Measurements from ENCODE around the gene RHCE. TPM values are rescaled to one million over a fixed set of nuclear protein-coding genes. Genes with fewer than 3 reads are reported as not detected.
"Not testable (repeated sequence)": the region's sequence is repeated elsewhere in the genome, so short reads cannot be mapped to it uniquely, and the experiment has no call there.

Gene RHCE
- total RNA-seq, 3 donors from 2014 or later = 0.15 to 0.26 TPM; not detected in 1

- peaks cover 31% of the 10 kb centered on the region for H3K4me1 Mint-ChIP-seq (ENCODE audit: low read depth)
- not testable (repeated sequence) for H3K9me3 Mint-ChIP-seq; DNase-seq; H3K4me3 Mint-ChIP-seq; ATAC-seq; H3K36me3 Mint-ChIP-seq (ENCODE audit: insufficient read depth); H3K27me3 Mint-ChIP-seq (ENCODE audit: low read depth)
Measured at GRCh38 chr1:25444604-25445003, 24.0 kb upstream of the RHCE start.

GRCh38 chr1:25443030-25443699, 22.5 kb upstream of the RHCE start:
- Mint-ChIP-seq H3K4me1 (ENCODE audit: low read depth) (peaks cover 31% of the 10 kb centered on the region), H3K27me3 (ENCODE audit: low read depth) (no peaks in the 10 kb centered on the region), H3K4me3 (no peak overlapping the region), H3K9me3 (no peaks in the 10 kb centered on the region), H3K36me3 (ENCODE audit: insufficient read depth) (peaks cover 5% of the 10 kb centered on the region)
- ATAC-seq (peak; percentile 40 to 54), DNase-seq (no peak)

GRCh38 chr1:25442178-25442577, 21.6 kb upstream of the RHCE start:
- Mint-ChIP-seq H3K4me3 (no peak overlapping the region), H3K4me1 (ENCODE audit: low read depth) (peaks cover 33% of the 10 kb centered on the region), H3K27me3 (ENCODE audit: low read depth) (no peaks in the 10 kb centered on the region), H3K36me3 (ENCODE audit: insufficient read depth) (peaks cover 8% of the 10 kb centered on the region), H3K9me3 (no peaks in the 10 kb centered on the region)
- DNase-seq (no peak), ATAC-seq (no peak)

GRCh38 chr1:25439287-25439686, 18.7 kb upstream of the RHCE start:
- Mint-ChIP-seq H3K9me3 (no peaks in the 10 kb centered on the region), H3K4me3 (no peak overlapping the region), H3K4me1 (ENCODE audit: low read depth) (peaks cover 54% of the 10 kb centered on the region), H3K36me3 (ENCODE audit: insufficient read depth) (peaks cover 7% of the 10 kb centered on the region), H3K27me3 (ENCODE audit: low read depth) (no peaks in the 10 kb centered on the region)
- DNase-seq = no peak
- ATAC-seq = no peak

- Mint-ChIP-seq H3K4me3 (no peak overlapping the region), H3K36me3 (ENCODE audit: insufficient read depth) (peaks cover 7% of the 10 kb centered on the region), H3K27me3 (ENCODE audit: low read depth) (no peaks in the 10 kb centered on the region), H3K9me3 (no peaks in the 10 kb centered on the region), H3K4me1 (ENCODE audit: low read depth) (peaks cover 61% of the 10 kb centered on the region)
- no peak for ATAC-seq
- no peak for DNase-seq
Measured at GRCh38 chr1:25437672-25438071, 17.0 kb upstream of the RHCE start.

GRCh38 chr1:25435397-25436108, 14.9 kb upstream of the RHCE start:
- Mint-ChIP-seq H3K4me1 (ENCODE audit: low read depth) (peaks cover 59% of the 10 kb centered on the region), H3K4me3 (peak overlapping the region; percentile 31), H3K9me3 (no peaks in the 10 kb centered on the region), H3K27me3 (ENCODE audit: low read depth) (no peaks in the 10 kb centered on the region), H3K36me3 (ENCODE audit: insufficient read depth) (peaks cover 3% of the 10 kb centered on the region)
- DNase-seq (no peak), ATAC-seq (no peak)

GRCh38 chr1:25433389-25434186, 13.0 kb upstream of the RHCE start:
- no peak for DNase-seq
- H3K27me3 Mint-ChIP-seq (ENCODE audit: low read depth) = no peaks in the 10 kb centered on the region
- peak overlapping the region; percentile 3 for H3K4me3 Mint-ChIP-seq

GRCh38 chr1:25432749-25433388, 12.2 kb upstream of the RHCE start:
- Mint-ChIP-seq H3K9me3 (no peaks in the 10 kb centered on the region), H3K27me3 (ENCODE audit: low read depth) (no peaks in the 10 kb centered on the region), H3K36me3 (ENCODE audit: insufficient read depth) (peaks cover 1% of the 10 kb centered on the region), H3K4me3 (peak overlapping the region; percentile 86), H3K4me1 (ENCODE audit: low read depth) (peaks cover 62% of the 10 kb centered on the region)
- ATAC-seq = no peak
- no peak for DNase-seq

More at GRCh38 chr1:25433389-25434186, 13.0 kb upstream of the RHCE start:
- Mint-ChIP-seq H3K4me1 (ENCODE audit: low read depth) (peaks cover 64% of the 10 kb centered on the region), H3K9me3 (no peaks in the 10 kb centered on the region), H3K36me3 (ENCODE audit: insufficient read depth) (peaks cover 3% of the 10 kb centered on the region)
- ATAC-seq = no peak

- no peaks in the 10 kb centered on the region for H3K36me3 Mint-ChIP-seq (ENCODE audit: insufficient read depth)
- ATAC-seq (no peak), DNase-seq (no peak)
- no peaks in the 10 kb centered on the region for H3K27me3 Mint-ChIP-seq (ENCODE audit: low read depth)
- H3K4me3 Mint-ChIP-seq = peak overlapping the region; percentile 86
- H3K4me1 Mint-ChIP-seq (ENCODE audit: low read depth) = peaks cover 62% of the 10 kb centered on the region
- no peaks in the 10 kb centered on the region for H3K9me3 Mint-ChIP-seq
Measured at GRCh38 chr1:25431955-25432719, 11.5 kb upstream of the RHCE start.

GRCh38 chr1:25430967-25431881, 10.6 kb upstream of the RHCE start:
- Mint-ChIP-seq H3K27me3 (ENCODE audit: low read depth) (no peaks in the 10 kb centered on the region), H3K9me3 (no peaks in the 10 kb centered on the region), H3K4me3 (peak overlapping the region; percentile 89), H3K4me1 (ENCODE audit: low read depth) (peaks cover 53% of the 10 kb centered on the region), H3K36me3 (ENCODE audit: insufficient read depth) (no peaks in the 10 kb centered on the region)
- ATAC-seq = peak; percentile 42 to 44
- DNase-seq = no peak

- Mint-ChIP-seq H3K4me1 (ENCODE audit: low read depth) (peaks cover 44% of the 10 kb centered on the region), H3K4me3 (peak within 1 kb of the TSS; percentile 89), H3K36me3 (ENCODE audit: insufficient read depth) (no peaks in the 10 kb centered on the region), H3K27me3 (ENCODE audit: low read depth) (no peaks in the 10 kb centered on the region), H3K9me3 (no peaks in the 10 kb centered on the region)
- DNase-seq (peak; percentile 95), ATAC-seq (peak; percentile 89 to 90)
Measured at GRCh38 chr1:25430073-25430966, 9.7 kb upstream of the RHCE start, which contains the start of gene MACO1. MACO1 (plus strand) TSS chr1:25430897; CDS start chr1:25431099, 202 bp downstream.
